HepG2 (cell line): Measurements from ENCODE around the gene RBP5. TPM values are rescaled to one million over a fixed set of nuclear protein-coding genes. Genes with fewer than 3 reads are reported as not detected.

Experiments
- ATAC-seq: fragments of 200-7000 bp; cut with Tn5 transposase; 3 replicates; pipeline ENCODE4 v1.9.1; 2020; ENCODE audit warnings: mild to moderate bottlenecking, moderate library complexity
- BruUV-seq: library from RNA; stranded (reverse); fragments of 400-500 nt; replicated peaks from 2 replicates; lab custom pipeline; 2021; lab: Mats Ljungman, UMichigan
- CTCF ChIA-PET: fragments of 300-600 bp; formaldehyde crosslinking; extraction: SDS; loops from one replicate; lab custom pipeline; 2021; ENCODE audit warnings: low total read pairs, inconsistent platforms, low intra/inter-chr PET ratio; lab: Yijun Ruan, JAX
- POLR2A ChIA-PET: fragments of 350-600 bp; sonication (Branson Sonifier 250); formaldehyde crosslinking; loops from one replicate; lab custom pipeline; 2020; ENCODE audit warnings: antibody characterized with exemption, inconsistent platforms; lab: Yijun Ruan, JAX
- DNase-seq: peaks from one replicate; pipeline ENCODE4 v3.0.0-alpha.2; 2015; ENCODE audit warnings: low spot score
- FAIRE-seq: peaks from 3 replicates; lab custom pipeline; 2011; peaks lifted over from hg19 to GRCh38; lab: Jason Lieb, UNC
- H2AFZ ChIP-seq: one replicate; pipeline ENCODE4 v1.6.1; 2011; ENCODE audit warnings: low read length, inconsistent platforms
- H3K27ac ChIP-seq: fragments of 300-600 bp; 3 replicates; pipeline ENCODE4 v1.8.0; 2011; ENCODE audit warnings: mixed run types, mild to moderate bottlenecking, mixed read lengths, low read length, inconsistent platforms; ENCODE audit not compliant: insufficient read depth; ENCODE audit errors: extremely low read length
- H3K27me3 ChIP-seq, 2 experiments: fragments of 200-600 bp in 1 of 2; 2 replicates in 1 of 2; 3 replicates in 1 of 2; pipeline versions ENCODE4 v1.6.0 to v1.8.0; 2011; ENCODE audit warnings: low read length in 2 of 2, mild to moderate bottlenecking in 2 of 2, moderate library complexity in 2 of 2, inconsistent platforms in 1 of 2; ENCODE audit not compliant: insufficient read depth in 2 of 2, control insufficient read depth in 1 of 2
- H3K36me3 ChIP-seq, 2 experiments: fragments of 200-600 bp in 1 of 2; replicated peaks in 1 of 2; 2 replicates in 1 of 2; 3 replicates in 1 of 2; pipeline versions ENCODE4 v1.5.1 to v1.8.0; 2011; ENCODE audit warnings: low read length in 2 of 2, inconsistent platforms in 1 of 2; ENCODE audit not compliant: insufficient read depth in 2 of 2, control insufficient read depth in 1 of 2
- H3K4me1 ChIP-seq: 2 replicates; pipeline ENCODE4 v1.5.1; 2012; ENCODE audit warnings: low read length, inconsistent platforms; ENCODE audit not compliant: insufficient read depth
- H3K4me2 ChIP-seq: 2 replicates; pipeline ENCODE4 v1.6.0; 2011; ENCODE audit warnings: low read depth, low read length, inconsistent platforms
- H3K4me3 ChIP-seq, 3 experiments: fragments of 200-600 bp in 1 of 3; sonication (generic), shearing (Covaris generic) in 1 of 3; replicated peaks in 1 of 3; 2 replicates each; pipeline ENCODE4 v1.5.1; 2011 to 2016; ENCODE audit warnings: low read length in 3 of 3, inconsistent platforms in 2 of 3, low read depth in 2 of 3, mild to moderate bottlenecking in 2 of 3, control low read depth in 1 of 3, mixed read lengths in 1 of 3; ENCODE audit not compliant: insufficient read depth in 1 of 3
- H3K79me2 ChIP-seq: one replicate; pipeline ENCODE4 v1.6.1; 2011; ENCODE audit warnings: low read length, inconsistent platforms; ENCODE audit not compliant: insufficient read depth
- H3K9ac ChIP-seq: 2 replicates; pipeline ENCODE4 v1.6.0; 2011; ENCODE audit warnings: mild to moderate bottlenecking, low read depth, low read length, inconsistent platforms; ENCODE audit not compliant: insufficient read depth
- H3K9me3 ChIP-seq: 2 replicates; pipeline ENCODE4 v1.5.1; 2012; ENCODE audit warnings: mild to moderate bottlenecking, low read length
- H4K20me1 ChIP-seq: 2 replicates; pipeline ENCODE4 v1.6.0; 2011; ENCODE audit warnings: inconsistent platforms, mild to moderate bottlenecking, low read length, moderate library complexity; ENCODE audit not compliant: insufficient read depth
- KAT7 ChIP-seq: IDR thresholded peaks from 2 replicates; pipeline ENCODE4 v1.6.1; 2018; ENCODE audit warnings: borderline replicate concordance, missing compliant biosample characterization
- KLF6 ChIP-seq: IDR thresholded peaks from 2 replicates; pipeline ENCODE4 v1.8.0; 2016; ENCODE audit warnings: missing biosample characterization, missing genetic modification reagents
- SALL1 ChIP-seq: sonication (generic); formaldehyde crosslinking; IDR thresholded peaks from 2 replicates; pipeline ENCODE4 v1.8.0; 2022; ENCODE audit warnings: mild to moderate bottlenecking, missing genetic modification reagents
- ZMAT3 ChIP-seq: sonication (generic); formaldehyde crosslinking; conservative IDR thresholded peaks from 2 replicates; pipeline ENCODE4 v1.7.0; 2021; ENCODE audit warnings: missing genetic modification reagents
- ZNF121 ChIP-seq: sonication (generic); formaldehyde crosslinking; IDR thresholded peaks from 2 replicates; pipeline ENCODE4 v1.5.0; 2020; ENCODE audit warnings: mild to moderate bottlenecking, missing genetic modification reagents
- ZNF343 ChIP-seq: sonication (generic); formaldehyde crosslinking; IDR thresholded peaks from 2 replicates; pipeline ENCODE4 v1.4.0; 2020; ENCODE audit warnings: mild to moderate bottlenecking, missing genetic modification reagents
- ZNF563 ChIP-seq: sonication (generic); formaldehyde crosslinking; IDR thresholded peaks from 2 replicates; pipeline ENCODE4 v1.8.0; 2022; ENCODE audit warnings: mild to moderate bottlenecking, moderate library complexity, missing genetic modification reagents
- ZNF761 ChIP-seq: sonication (generic); formaldehyde crosslinking; conservative IDR thresholded peaks from 2 replicates; pipeline ENCODE4 v1.4.0; 2020; ENCODE audit warnings: mild to moderate bottlenecking, missing genetic modification reagents
- WGBS: methylation state at CpG from one replicate; pipeline ENCODE4 v1.1.6; 2017; ENCODE audit warnings: low lambda C conversion rate; 5-methylcytosine and 5-hydroxymethylcytosine counted together
- in situ Hi-C: cut with HindIII; loops from 2 replicates; pipeline ENCODE4 v1.10.0; 2017; ENCODE audit warnings: low pct_unique_long_range_greater_than_20kb; ENCODE audit not compliant: extremely low pct_ligation_motif_present
- intact Hi-C: fragments of 100-400 bp; cut with micrococcal nuclease; formaldehyde crosslinking; loops from one replicate; pipeline ENCODE4 v1.10.0; 2022; ENCODE audit not compliant: unreplicated experiment
- polyA plus RNA-seq, 8 experiments: library from polyadenylated mRNA; depleted of rRNA in 3 of 8; stranded (reverse) in 7 of 8; unstranded in 1 of 8; fragments of >200 nt; fragmentation: Illumina TruSeq in 4 of 8; extraction: Trizol in 4 of 8; gene quantifications; 2 replicates each; pipeline versions ENCODE4 v1.2.1 to v1.2.3, GENCODE V29; 2011 to 2016; ENCODE audit warnings: low read depth in 4 of 8, missing spikeins in 1 of 8, mixed read lengths in 1 of 8; ENCODE audit not compliant: insufficient read depth in 1 of 8
- total RNA-seq, 5 experiments: library from RNA; depleted of rRNA; stranded (reverse); fragments of >200 nt; fragmentation: Illumina TruSeq; extraction: Trizol; gene quantifications; 2 replicates each; pipeline ENCODE4 v1.2.3, GENCODE V29; 2016; ENCODE audit warnings: low read depth in 1 of 5
- TF ChIP-seq, protein P1 (sequence below): IDR thresholded peaks from 2 replicates; pipeline ENCODE4 v1.6.1; 2016; ENCODE audit warnings: missing compliant biosample characterization, missing genetic modification reagents, borderline replicate concordance
- TF ChIP-seq, protein P2 (sequence below): sonication (generic); formaldehyde crosslinking; IDR thresholded peaks from 2 replicates; pipeline ENCODE4 v1.4.0; 2020; ENCODE audit warnings: missing genetic modification reagents
- TF ChIP-seq, protein P3 (sequence below): sonication (generic); formaldehyde crosslinking; IDR thresholded peaks from 2 replicates; pipeline ENCODE4 v1.5.0; 2020; ENCODE audit warnings: mild to moderate bottlenecking, missing genetic modification reagents, borderline replicate concordance
- TF ChIP-seq, protein P4 (sequence below): sonication (generic); formaldehyde crosslinking; IDR thresholded peaks from 2 replicates; pipeline ENCODE4 v1.8.0; 2022; ENCODE audit warnings: missing genetic modification reagents, mild to moderate bottlenecking, moderate library complexity, borderline replicate concordance

RBP5 gene
- total and polyA plus RNA-seq, 2 of the 13 experiments (the other 11 are each of a cell fraction or from before 2014, with no cell fraction given) = 13.8 to 19.8 TPM

DNA sequence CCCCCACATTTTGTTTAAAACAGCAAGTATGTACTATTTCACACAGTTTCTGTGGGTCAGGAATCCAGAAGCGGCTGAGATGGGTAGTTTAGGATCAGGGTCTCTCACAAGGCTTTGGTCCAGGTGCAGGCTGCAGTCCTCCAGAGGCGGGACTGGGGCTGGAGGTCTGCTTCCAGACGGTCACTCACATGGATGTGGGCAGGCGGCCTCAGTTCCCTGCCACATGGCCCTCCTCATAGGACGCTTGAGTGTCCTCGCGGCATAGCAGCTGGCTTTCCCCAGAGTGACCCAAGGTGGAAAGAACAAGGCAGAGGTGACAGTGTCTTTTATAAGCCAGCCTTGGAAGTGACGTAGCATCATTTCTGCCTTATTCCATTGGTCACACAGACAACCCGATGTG, 11.8 kb downstream of the RBP5 start (continued):
- TF ChIP-seq KAT7 = no peak
- TF ChIP-seq, protein P1, sequence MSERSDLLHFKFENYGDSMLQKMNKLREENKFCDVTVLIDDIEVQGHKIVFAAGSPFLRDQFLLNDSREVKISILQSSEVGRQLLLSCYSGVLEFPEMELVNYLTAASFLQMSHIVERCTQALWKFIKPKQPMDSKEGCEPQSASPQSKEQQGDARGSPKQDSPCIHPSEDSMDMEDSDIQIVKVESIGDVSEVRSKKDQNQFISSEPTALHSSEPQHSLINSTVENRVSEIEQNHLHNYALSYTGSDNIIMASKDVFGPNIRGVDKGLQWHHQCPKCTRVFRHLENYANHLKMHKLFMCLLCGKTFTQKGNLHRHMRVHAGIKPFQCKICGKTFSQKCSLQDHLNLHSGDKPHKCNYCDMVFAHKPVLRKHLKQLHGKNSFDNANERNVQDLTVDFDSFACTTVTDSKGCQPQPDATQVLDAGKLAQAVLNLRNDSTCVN (CRISPR knock-in tag) = no peak

DNA sequence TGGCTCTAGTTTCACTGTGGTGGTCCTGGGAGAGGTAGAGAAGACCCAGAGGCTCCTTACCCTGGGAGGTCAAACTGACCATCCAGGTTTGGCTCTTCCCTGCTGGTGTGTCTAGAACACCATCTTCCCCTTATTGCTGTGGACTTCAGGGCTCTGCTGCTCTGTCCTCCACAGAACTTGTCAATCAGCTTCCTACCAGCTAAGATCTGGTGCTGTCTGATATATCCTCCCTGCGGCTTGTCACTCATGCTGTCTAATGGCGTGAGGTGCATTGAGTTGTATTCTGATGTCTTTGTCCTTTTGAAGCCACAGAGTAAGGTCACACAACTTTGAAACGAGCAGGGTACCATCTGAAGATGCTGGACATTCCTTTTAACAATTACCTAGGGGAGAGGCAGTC, 12.5 kb downstream of the RBP5 start:
- H3K9me3 ChIP-seq = no peaks in the 10 kb centered on the region
- in situ Hi-C loops (loop anchor here (10.0 kb wide), 2 partner anchors 51 to 171 kb away; partner anchors contain the start of genes C12orf57, C1S and RNU7-1), intact Hi-C loops (no loop called here)
- no peak overlapping the region for H2AFZ ChIP-seq
- ChIA-PET POLR2A (no interaction called here), CTCF (no interaction called here)
- H3K4me2 ChIP-seq = no peak overlapping the region
- H3K4me3 ChIP-seq = no peak overlapping the region
- WGBS = 89% methylated on average over 3 of the region's 3 CpGs
- no peaks in the 10 kb centered on the region for H4K20me1 ChIP-seq
- BruUV-seq = no TSS peak
- no peaks in the 10 kb centered on the region for H3K79me2 ChIP-seq
- H3K36me3 ChIP-seq = peaks cover 3 to 7% of the 10 kb centered on the region in 2 experiments; a peak in 3 of 5 replicates
- peaks cover 15% of the 10 kb centered on the region for H3K4me1 ChIP-seq
- no peak for DNase-seq
- H3K27ac ChIP-seq = no peak overlapping the region
- H3K9ac ChIP-seq = no peak overlapping the region
- no peaks in the 10 kb centered on the region for H3K27me3 ChIP-seq
- no peak for FAIRE-seq
- ATAC-seq = no peak
- no peak for TF ChIP-seq ZNF121 (CRISPR knock-in tag)
- TF ChIP-seq, protein P2, sequence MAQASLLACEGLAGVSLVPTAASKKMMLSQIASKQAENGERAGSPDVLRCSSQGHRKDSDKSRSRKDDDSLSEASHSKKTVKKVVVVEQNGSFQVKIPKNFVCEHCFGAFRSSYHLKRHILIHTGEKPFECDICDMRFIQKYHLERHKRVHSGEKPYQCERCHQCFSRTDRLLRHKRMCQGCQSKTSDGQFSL (CRISPR knock-in tag) = no peak
- TF ChIP-seq ZNF761 = no peak
- no peak for TF ChIP-seq ZNF563 (CRISPR knock-in tag)
- TF ChIP-seq, protein P3, sequence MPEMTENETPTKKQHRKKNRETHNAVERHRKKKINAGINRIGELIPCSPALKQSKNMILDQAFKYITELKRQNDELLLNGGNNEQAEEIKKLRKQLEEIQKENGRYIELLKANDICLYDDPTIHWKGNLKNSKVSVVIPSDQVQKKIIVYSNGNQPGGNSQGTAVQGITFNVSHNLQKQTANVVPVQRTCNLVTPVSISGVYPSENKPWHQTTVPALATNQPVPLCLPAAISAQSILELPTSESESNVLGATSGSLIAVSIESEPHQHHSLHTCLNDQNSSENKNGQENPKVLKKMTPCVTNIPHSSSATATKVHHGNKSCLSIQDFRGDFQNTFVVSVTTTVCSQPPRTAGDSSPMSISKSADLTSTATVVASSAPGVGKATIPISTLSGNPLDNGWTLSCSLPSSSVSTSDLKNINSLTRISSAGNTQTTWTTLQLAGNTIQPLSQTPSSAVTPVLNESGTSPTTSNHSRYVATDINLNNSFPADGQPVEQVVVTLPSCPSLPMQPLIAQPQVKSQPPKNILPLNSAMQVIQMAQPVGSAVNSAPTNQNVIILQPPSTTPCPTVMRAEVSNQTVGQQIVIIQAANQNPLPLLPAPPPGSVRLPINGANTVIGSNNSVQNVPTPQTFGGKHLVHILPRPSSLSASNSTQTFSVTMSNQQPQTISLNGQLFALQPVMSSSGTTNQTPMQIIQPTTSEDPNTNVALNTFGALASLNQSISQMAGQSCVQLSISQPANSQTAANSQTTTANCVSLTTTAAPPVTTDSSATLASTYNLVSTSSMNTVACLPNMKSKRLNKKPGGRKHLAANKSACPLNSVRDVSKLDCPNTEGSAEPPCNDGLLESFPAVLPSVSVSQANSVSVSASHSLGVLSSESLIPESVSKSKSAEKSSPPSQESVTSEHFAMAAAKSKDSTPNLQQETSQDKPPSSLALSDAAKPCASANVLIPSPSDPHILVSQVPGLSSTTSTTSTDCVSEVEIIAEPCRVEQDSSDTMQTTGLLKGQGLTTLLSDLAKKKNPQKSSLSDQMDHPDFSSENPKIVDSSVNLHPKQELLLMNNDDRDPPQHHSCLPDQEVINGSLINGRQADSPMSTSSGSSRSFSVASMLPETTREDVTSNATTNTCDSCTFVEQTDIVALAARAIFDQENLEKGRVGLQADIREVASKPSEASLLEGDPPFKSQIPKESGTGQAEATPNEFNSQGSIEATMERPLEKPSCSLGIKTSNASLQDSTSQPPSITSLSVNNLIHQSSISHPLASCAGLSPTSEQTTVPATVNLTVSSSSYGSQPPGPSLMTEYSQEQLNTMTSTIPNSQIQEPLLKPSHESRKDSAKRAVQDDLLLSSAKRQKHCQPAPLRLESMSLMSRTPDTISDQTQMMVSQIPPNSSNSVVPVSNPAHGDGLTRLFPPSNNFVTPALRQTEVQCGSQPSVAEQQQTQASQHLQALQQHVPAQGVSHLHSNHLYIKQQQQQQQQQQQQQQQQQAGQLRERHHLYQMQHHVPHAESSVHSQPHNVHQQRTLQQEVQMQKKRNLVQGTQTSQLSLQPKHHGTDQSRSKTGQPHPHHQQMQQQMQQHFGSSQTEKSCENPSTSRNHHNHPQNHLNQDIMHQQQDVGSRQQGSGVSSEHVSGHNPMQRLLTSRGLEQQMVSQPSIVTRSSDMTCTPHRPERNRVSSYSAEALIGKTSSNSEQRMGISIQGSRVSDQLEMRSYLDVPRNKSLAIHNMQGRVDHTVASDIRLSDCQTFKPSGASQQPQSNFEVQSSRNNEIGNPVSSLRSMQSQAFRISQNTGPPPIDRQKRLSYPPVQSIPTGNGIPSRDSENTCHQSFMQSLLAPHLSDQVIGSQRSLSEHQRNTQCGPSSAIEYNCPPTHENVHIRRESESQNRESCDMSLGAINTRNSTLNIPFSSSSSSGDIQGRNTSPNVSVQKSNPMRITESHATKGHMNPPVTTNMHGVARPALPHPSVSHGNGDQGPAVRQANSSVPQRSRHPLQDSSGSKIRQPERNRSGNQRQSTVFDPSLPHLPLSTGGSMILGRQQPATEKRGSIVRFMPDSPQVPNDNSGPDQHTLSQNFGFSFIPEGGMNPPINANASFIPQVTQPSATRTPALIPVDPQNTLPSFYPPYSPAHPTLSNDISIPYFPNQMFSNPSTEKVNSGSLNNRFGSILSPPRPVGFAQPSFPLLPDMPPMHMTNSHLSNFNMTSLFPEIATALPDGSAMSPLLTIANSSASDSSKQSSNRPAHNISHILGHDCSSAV (CRISPR knock-in tag) = no peak
- TF ChIP-seq SALL1 (CRISPR knock-in tag) = no peak
- TF ChIP-seq, protein P4, sequence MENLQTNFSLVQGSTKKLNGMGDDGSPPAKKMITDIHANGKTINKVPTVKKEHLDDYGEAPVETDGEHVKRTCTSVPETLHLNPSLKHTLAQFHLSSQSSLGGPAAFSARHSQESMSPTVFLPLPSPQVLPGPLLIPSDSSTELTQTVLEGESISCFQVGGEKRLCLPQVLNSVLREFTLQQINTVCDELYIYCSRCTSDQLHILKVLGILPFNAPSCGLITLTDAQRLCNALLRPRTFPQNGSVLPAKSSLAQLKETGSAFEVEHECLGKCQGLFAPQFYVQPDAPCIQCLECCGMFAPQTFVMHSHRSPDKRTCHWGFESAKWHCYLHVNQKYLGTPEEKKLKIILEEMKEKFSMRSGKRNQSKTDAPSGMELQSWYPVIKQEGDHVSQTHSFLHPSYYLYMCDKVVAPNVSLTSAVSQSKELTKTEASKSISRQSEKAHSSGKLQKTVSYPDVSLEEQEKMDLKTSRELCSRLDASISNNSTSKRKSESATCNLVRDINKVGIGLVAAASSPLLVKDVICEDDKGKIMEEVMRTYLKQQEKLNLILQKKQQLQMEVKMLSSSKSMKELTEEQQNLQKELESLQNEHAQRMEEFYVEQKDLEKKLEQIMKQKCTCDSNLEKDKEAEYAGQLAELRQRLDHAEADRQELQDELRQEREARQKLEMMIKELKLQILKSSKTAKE = no peak
- no peak for TF ChIP-seq ZNF343 (CRISPR knock-in tag)
- no peak for TF ChIP-seq ZMAT3 (CRISPR knock-in tag)
- no peak for TF ChIP-seq KLF6
